Measurements from ENCODE around the gene BANF2. TPM values are rescaled to one million over a fixed set of nuclear protein-coding genes. Genes with fewer than 3 reads are reported as not detected.

The BANF2 gene
- total RNA-seq, 1 donor = not detected

DNA sequence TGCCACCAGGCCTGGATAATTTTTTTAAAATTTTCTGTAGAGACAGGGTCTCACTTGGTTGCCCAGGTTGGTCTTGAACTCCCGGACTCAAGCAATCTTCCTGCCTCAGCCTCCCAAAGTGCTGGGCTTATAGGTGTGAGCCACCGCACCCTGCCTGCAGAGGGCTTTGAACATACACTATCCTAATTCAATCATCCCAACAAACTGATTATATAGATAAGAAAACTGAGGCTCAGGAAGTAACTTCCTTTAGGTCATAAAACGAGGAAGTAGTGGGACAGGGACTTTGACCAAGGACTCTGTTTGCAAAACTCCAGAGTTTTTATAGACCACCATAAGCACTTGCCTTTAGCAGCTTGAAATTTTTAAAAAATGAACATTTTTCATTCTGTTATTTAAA is 5.0 kb upstream of the BANF2 start:
- Histone ChIP-seq H3K9me3 (ENCODE audit: low read depth, low read length) (no peaks in the 10 kb centered on the region), H3K27me3 (ENCODE audit: insufficient read depth, low read length) (peaks cover 17% of the 10 kb centered on the region), H3K4me2 (ENCODE audit: insufficient read depth, low read length) (no peak overlapping the region), H4K20me1 (ENCODE audit: insufficient read depth, low read length) (no peaks in the 10 kb centered on the region), H3K4me3 (ENCODE audit: insufficient read depth, low read length) (no peak overlapping the region), H3K4me1 (ENCODE audit: insufficient read depth, low read length) (peaks cover 4% of the 10 kb centered on the region), H3K36me3 (ENCODE audit: insufficient read depth, low read length) (no peaks in the 10 kb centered on the region), H3K27ac (ENCODE audit: low read depth, low read length) (no peak overlapping the region), H3K79me2 (ENCODE audit: insufficient read depth, low read length) (no peaks in the 10 kb centered on the region), H2AFZ (ENCODE audit: low read length) (no peak overlapping the region)
- no peak for DNase-seq (ENCODE audit: insufficient read length, low spot score, missing footprints)
- TF ChIP-seq, protein P1, sequence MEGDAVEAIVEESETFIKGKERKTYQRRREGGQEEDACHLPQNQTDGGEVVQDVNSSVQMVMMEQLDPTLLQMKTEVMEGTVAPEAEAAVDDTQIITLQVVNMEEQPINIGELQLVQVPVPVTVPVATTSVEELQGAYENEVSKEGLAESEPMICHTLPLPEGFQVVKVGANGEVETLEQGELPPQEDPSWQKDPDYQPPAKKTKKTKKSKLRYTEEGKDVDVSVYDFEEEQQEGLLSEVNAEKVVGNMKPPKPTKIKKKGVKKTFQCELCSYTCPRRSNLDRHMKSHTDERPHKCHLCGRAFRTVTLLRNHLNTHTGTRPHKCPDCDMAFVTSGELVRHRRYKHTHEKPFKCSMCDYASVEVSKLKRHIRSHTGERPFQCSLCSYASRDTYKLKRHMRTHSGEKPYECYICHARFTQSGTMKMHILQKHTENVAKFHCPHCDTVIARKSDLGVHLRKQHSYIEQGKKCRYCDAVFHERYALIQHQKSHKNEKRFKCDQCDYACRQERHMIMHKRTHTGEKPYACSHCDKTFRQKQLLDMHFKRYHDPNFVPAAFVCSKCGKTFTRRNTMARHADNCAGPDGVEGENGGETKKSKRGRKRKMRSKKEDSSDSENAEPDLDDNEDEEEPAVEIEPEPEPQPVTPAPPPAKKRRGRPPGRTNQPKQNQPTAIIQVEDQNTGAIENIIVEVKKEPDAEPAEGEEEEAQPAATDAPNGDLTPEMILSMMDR (IDR thresholded peaks at IDR 0.05; ENCODE audit: extremely low read depth, low read depth, low read length) = no peak

DNA sequence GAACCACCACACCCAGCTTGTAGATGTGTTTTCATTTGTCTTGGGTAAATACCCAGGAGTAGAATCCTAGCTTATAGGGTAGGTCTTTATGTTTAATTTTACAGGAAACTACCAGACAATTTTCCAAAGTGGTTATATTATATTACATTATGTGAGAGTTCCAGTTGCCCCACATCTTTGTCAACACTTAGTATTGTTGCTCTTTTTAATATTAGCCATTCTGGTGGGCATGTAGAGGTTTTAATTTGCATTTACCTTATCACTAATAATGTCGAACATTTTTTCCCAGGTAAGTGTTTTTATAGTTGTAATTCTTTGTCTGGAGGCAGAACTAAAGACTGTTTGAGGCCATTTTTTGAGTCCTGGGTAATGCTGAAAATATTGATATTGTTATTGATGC is 3.5 kb upstream of the BANF2 start:
- Histone ChIP-seq H3K4me3 (ENCODE audit: insufficient read depth, low read length) (no peak overlapping the region), H4K20me1 (ENCODE audit: insufficient read depth, low read length) (no peaks in the 10 kb centered on the region), H3K36me3 (ENCODE audit: insufficient read depth, low read length) (no peaks in the 10 kb centered on the region), H3K4me2 (ENCODE audit: insufficient read depth, low read length) (no peak overlapping the region), H3K4me1 (ENCODE audit: insufficient read depth, low read length) (peaks cover 3% of the 10 kb centered on the region), H3K79me2 (ENCODE audit: insufficient read depth, low read length) (no peaks in the 10 kb centered on the region), H3K27me3 (ENCODE audit: insufficient read depth, low read length) (peaks cover 17% of the 10 kb centered on the region), H2AFZ (ENCODE audit: low read length) (no peak overlapping the region), H3K27ac (ENCODE audit: low read depth, low read length) (no peak overlapping the region), H3K9me3 (ENCODE audit: low read depth, low read length) (no peaks in the 10 kb centered on the region)
- DNase-seq (ENCODE audit: insufficient read length, low spot score, missing footprints) = no peak
- TF ChIP-seq, protein P1 (IDR thresholded peaks at IDR 0.05; ENCODE audit: extremely low read depth, low read depth, low read length) = no peak

DNA sequence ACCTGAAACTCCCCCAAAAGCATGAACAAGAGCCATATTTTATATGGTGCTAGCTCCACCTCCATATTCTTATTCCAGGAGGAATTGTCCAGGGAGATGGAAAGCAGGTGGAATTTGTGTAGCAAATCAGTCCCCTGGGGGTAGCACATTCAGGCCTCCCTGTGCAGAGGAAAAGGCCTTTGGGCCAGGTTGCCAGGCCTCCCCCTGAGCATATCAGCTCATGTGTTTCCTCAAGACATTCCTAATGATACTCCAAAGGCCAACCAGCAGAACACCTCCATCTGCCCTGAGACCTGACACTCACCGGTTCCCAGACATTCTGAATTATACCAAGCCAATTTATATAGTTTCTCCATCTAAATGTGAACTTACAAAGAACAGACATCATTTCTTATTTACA is 2.6 kb upstream of the BANF2 start:
- H3K4me2 ChIP-seq (ENCODE audit: insufficient read depth, low read length) = no peak overlapping the region
- no peak overlapping the region for H2AFZ ChIP-seq (ENCODE audit: low read length)
- DNase-seq (ENCODE audit: insufficient read length, low spot score, missing footprints) = no peak
- no peaks in the 10 kb centered on the region for H4K20me1 ChIP-seq (ENCODE audit: insufficient read depth, low read length)
- peaks cover 14% of the 10 kb centered on the region for H3K27me3 ChIP-seq (ENCODE audit: insufficient read depth, low read length)
- TF ChIP-seq, protein P1 (IDR thresholded peaks at IDR 0.05; ENCODE audit: extremely low read depth, low read depth, low read length) = no peak
- no peaks in the 10 kb centered on the region for H3K4me1 ChIP-seq (ENCODE audit: insufficient read depth, low read length)
- H3K9me3 ChIP-seq (ENCODE audit: low read depth, low read length) = no peaks in the 10 kb centered on the region
- no peak overlapping the region for H3K27ac ChIP-seq (ENCODE audit: low read depth, low read length)
- H3K79me2 ChIP-seq (ENCODE audit: insufficient read depth, low read length) = no peaks in the 10 kb centered on the region
- no peak overlapping the region for H3K4me3 ChIP-seq (ENCODE audit: insufficient read depth, low read length)
- H3K36me3 ChIP-seq (ENCODE audit: insufficient read depth, low read length) = no peaks in the 10 kb centered on the region

DNA sequence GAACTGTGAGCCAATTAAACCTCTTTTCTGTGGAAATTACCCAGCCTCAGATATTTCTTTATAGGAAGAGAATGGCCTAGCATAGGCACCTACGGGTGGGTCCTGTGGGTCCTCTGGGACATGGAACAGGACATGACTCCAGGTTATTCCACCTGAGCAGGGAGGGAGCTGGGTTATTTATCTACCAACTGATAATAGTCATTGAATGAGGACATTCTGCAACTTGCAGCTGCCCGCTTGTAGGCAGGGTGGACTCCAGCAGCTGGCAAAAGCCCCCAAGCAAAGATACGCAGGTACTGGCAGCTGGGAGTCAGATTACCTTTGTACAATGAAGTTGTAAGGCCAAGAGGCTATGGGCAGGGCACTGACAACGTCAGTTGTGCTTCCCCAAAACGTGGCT is 1.4 kb upstream of the BANF2 start:
- H3K79me2 ChIP-seq (ENCODE audit: insufficient read depth, low read length) = no peaks in the 10 kb centered on the region
- no peaks in the 10 kb centered on the region for H3K36me3 ChIP-seq (ENCODE audit: insufficient read depth, low read length)
- no peak for DNase-seq (ENCODE audit: insufficient read length, low spot score, missing footprints)
- no peaks in the 10 kb centered on the region for H3K9me3 ChIP-seq (ENCODE audit: low read depth, low read length)
- H2AFZ ChIP-seq (ENCODE audit: low read length) = no peak overlapping the region
- H3K4me1 ChIP-seq (ENCODE audit: insufficient read depth, low read length) = no peaks in the 10 kb centered on the region
- TF ChIP-seq, protein P1 (IDR thresholded peaks at IDR 0.05; ENCODE audit: extremely low read depth, low read depth, low read length) = no peak
- H3K4me3 ChIP-seq (ENCODE audit: insufficient read depth, low read length) = no peak overlapping the region
- H3K4me2 ChIP-seq (ENCODE audit: insufficient read depth, low read length) = no peak overlapping the region
- peaks cover 9% of the 10 kb centered on the region for H3K27me3 ChIP-seq (ENCODE audit: insufficient read depth, low read length)
- no peak overlapping the region for H3K27ac ChIP-seq (ENCODE audit: low read depth, low read length)
- no peaks in the 10 kb centered on the region for H4K20me1 ChIP-seq (ENCODE audit: insufficient read depth, low read length)

All from osteoblast (primary cell).